IPS-18c (cell line): ENCODE results near the gene LRMDA.

Experiments
- H3K4me3 ChIP-seq: 2 replicates; pipeline ENCODE4 v1.7.0; 2013; ENCODE audit warnings: low read depth, mild to moderate bottlenecking, low read length, moderate library complexity; ENCODE audit not compliant: insufficient read depth
- H3K9me3 ChIP-seq: one replicate; pipeline ENCODE4 v1.6.1; 2013; ENCODE audit warnings: mild to moderate bottlenecking, low read length, moderate library complexity; ENCODE audit not compliant: control insufficient read depth, insufficient read depth

LRMDA gene

GRCh38 chr10:75924309-75924902, 493.0 kb downstream of the LRMDA start:
- no peaks in the 10 kb centered on the region for H3K9me3 ChIP-seq
- no peak overlapping the region for H3K4me3 ChIP-seq

DNA sequence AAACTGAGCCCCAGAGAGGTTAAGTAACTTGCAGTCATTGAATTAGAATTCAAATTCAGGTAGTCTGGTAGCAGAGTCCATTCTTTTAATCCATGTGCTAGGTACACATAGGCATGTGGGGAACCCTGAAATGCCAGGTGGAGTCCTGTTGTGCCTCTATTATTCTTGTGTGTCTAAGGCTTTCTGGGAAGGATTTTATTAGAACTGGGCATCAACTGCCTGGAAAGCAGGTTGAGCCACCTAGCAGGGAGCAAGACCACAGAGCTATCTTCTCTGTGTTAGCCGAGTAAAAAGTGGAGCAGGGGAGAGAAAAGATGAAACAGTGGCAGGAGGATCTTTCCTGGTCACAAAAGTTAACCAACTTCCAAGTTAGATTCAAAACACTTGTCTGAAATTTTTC, 494.6 kb downstream of the LRMDA start:
- Histone ChIP-seq H3K4me3 (no peak overlapping the region), H3K9me3 (no peaks in the 10 kb centered on the region)

- H3K4me3 ChIP-seq: no peak overlapping the region
- no peaks in the 10 kb centered on the region for H3K9me3 ChIP-seq
Measured at GRCh38 chr10:75926763-75927162, 495.3 kb downstream of the LRMDA start.

GRCh38 chr10:75928231-75928630, 496.8 kb downstream of the LRMDA start:
- no peak overlapping the region for H3K4me3 ChIP-seq
- H3K9me3 ChIP-seq: no peaks in the 10 kb centered on the region

DNA sequence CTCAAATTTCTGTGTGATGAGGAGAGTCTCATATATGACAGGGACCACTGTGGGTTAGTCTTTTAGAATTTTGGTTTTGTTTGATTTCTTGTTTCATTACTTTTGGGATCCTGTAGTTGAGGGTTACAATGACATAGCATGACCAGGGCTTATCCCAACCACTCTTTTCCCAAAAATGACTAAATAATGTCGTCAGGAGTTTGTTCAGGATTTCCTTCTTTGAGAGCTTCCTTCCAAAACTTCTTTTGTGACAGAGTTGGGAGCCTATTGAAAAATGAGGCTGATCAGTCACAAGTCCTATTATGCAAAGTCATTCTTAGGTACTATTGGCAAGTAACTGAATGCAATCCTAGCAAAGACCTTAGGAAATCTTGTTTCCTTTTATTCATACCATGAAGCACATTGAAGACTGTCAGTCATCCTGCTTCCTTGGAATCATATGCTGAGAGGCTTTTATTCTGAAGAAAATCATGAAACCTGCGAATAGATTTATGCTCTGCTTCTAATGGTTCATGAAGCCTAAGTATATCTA, 498.3 kb downstream of the LRMDA start:
- Histone ChIP-seq H3K4me3 (no peak overlapping the region), H3K9me3 (no peaks in the 10 kb centered on the region)

DNA sequence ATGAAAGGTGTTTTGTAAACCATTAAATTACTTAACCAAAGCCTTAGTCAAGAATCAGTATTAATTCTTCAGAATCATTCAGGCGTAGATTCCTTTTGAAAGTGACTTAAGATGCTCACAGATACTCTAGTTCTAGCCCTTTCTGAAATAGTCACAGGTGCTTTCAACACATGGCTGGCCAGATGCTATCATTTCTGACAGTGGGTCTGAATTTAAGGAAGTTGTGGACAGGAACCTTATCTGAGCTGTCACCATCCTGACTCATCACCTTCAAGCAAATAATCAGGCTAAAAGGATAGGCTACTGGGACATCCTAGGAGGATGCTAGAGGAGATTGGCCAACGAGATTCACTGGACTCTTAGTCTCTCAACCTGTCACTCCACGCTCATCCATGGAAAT, 501.5 kb downstream of the LRMDA start:
- Histone ChIP-seq H3K9me3 (no peaks in the 10 kb centered on the region), H3K4me3 (no peak overlapping the region)

- no peak overlapping the region for H3K4me3 ChIP-seq
- no peaks in the 10 kb centered on the region for H3K9me3 ChIP-seq
Measured at GRCh38 chr10:75935240-75935639, 503.8 kb downstream of the LRMDA start.

- H3K4me3 ChIP-seq: no peak overlapping the region
- no peaks in the 10 kb centered on the region for H3K9me3 ChIP-seq
Measured at GRCh38 chr10:75935650-75936400, 504.4 kb downstream of the LRMDA start.

DNA sequence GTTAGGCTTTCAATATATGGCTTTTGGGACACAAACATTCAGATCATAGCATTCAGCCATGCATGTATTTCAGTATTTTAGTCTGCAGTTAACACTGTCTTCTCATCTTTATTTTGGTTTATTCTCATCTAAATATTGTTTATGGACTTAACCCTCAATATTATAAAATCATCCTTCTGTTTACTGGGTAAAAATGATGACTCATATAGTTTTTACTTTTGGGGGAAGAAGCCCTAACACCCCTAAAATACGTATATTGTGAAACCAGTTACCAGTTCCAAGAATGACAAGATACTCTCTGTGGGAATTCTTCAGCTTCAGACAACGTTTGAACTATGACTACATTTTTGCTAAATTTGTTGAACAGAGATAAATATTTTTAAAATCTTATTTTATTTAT, 505.4 kb downstream of the LRMDA start:
- Histone ChIP-seq H3K9me3 (no peaks in the 10 kb centered on the region), H3K4me3 (no peak overlapping the region)

DNA sequence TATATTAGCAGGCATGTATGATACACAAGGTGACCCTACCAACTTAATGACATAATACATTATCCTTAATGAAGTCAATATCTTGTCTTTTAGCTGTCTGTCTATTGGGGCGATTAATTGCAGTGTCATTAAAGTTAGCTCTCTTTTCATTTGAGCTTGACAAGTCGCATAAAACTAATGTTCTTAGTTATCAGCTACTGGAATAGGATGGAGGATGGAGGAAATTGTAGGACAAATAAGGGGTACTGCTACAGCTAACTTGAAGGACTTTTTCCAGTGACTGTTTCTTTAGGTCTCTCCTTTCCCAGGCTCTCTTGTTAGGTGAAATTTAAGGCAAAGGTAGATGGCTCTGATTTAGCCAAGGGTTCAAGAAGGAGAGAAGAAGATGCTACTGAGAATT, 506.4 kb downstream of the LRMDA start:
- Histone ChIP-seq H3K4me3 (no peak overlapping the region), H3K9me3 (no peaks in the 10 kb centered on the region)

GRCh38 chr10:75938380-75939122, 507.1 kb downstream of the LRMDA start:
- Histone ChIP-seq H3K4me3 (no peak overlapping the region), H3K9me3 (no peaks in the 10 kb centered on the region)

- Histone ChIP-seq H3K9me3 (no peaks in the 10 kb centered on the region), H3K4me3 (no peak overlapping the region)
Measured at GRCh38 chr10:75939541-75939940, 508.1 kb downstream of the LRMDA start.

DNA sequence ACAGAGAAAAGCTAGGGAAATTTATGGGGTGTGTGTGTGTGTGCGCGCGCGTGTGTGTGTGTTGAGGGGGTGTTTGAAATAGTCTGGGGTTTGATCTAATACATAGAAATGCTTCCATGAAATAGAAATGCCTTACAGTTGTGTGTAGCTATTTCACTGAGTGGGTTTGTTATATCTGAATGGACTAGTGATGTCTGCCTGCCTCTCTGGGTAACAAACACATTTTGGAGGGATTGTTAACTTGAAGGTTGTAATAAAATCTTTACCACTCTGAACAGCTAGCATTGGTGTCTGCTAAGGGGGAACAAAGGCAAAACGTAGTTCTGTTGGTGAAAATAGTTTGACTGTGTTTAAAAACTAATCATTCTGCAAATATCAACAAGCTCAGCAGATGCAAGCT, 509.3 kb downstream of the LRMDA start:
- Histone ChIP-seq H3K4me3 (no peak overlapping the region), H3K9me3 (no peaks in the 10 kb centered on the region)

- H3K9me3 ChIP-seq: no peaks in the 10 kb centered on the region
- H3K4me3 ChIP-seq: no peak overlapping the region
Measured at GRCh38 chr10:75941223-75941801, 509.9 kb downstream of the LRMDA start.

GRCh38 chr10:75944061-75944460, 512.6 kb downstream of the LRMDA start:
- Histone ChIP-seq H3K9me3 (no peaks in the 10 kb centered on the region), H3K4me3 (no peak overlapping the region)

- H3K4me3 ChIP-seq: no peak overlapping the region
- H3K9me3 ChIP-seq: no peaks in the 10 kb centered on the region
Measured at GRCh38 chr10:75948583-75948982, 517.2 kb downstream of the LRMDA start.

DNA sequence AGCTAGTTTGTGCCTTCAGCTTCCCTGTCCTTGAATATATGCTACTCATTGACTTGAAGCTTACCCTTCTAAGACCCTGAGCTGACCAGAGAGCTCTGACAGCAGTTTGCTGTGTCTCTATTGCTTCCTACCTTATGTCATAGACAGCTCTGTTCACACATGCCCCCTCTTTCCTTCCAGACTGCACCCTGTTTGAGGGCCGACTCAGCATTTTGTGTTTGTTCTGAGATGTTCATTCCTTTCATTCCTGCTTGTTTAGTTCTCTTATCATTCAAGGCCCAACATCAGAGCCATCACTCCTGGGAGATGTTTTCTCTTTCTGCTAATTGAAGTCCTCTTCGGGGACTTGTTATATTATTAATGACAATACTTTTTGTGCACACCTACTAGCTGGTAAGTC, 518.9 kb downstream of the LRMDA start:
- no peaks in the 10 kb centered on the region for H3K9me3 ChIP-seq
- no peak overlapping the region for H3K4me3 ChIP-seq
